ENCODE results near the gene PLXNA4. TPM values are rescaled to one million over a fixed set of nuclear protein-coding genes. Genes with fewer than 3 reads are reported as not detected.

PLXNA4 gene
- total RNA-seq, 1 experiment from 2014 or later = 0.02 TPM

GRCh38 chr7:132112657-132113056 lies 463.6 kb downstream of the PLXNA4 start:
- no peak for DNase-seq (ENCODE audit: extremely low read depth, low read depth)

- no peak for DNase-seq (ENCODE audit: extremely low read depth, low read depth)
Observed at GRCh38 chr7:132112106-132112505, 464.2 kb downstream of the PLXNA4 start.

GRCh38 chr7:132110692-132111091 lies 465.6 kb downstream of the PLXNA4 start:
- DNase-seq (ENCODE audit: extremely low read depth, low read depth) = no peak

- DNase-seq (ENCODE audit: extremely low read depth, low read depth) = no peak
Observed at GRCh38 chr7:132109769-132110168, 466.5 kb downstream of the PLXNA4 start.

GRCh38 chr7:132108563-132108962 lies 467.7 kb downstream of the PLXNA4 start:
- DNase-seq (ENCODE audit: extremely low read depth, low read depth) = no peak

GRCh38 chr7:132106491-132106890 lies 469.8 kb downstream of the PLXNA4 start:
- no peak for DNase-seq (ENCODE audit: extremely low read depth, low read depth)

GRCh38 chr7:132105096-132105495 lies 471.2 kb downstream of the PLXNA4 start:
- no peak for DNase-seq (ENCODE audit: extremely low read depth, low read depth)

GRCh38 chr7:132103718-132104117 lies 472.6 kb downstream of the PLXNA4 start:
- DNase-seq (ENCODE audit: extremely low read depth, low read depth) = no peak

GRCh38 chr7:132102942-132103341 lies 473.3 kb downstream of the PLXNA4 start:
- DNase-seq (ENCODE audit: extremely low read depth, low read depth) = no peak

GRCh38 chr7:132102391-132102790 lies 473.9 kb downstream of the PLXNA4 start:
- no peak for DNase-seq (ENCODE audit: extremely low read depth, low read depth)

GRCh38 chr7:132100981-132101380 lies 475.3 kb downstream of the PLXNA4 start:
- no peak for DNase-seq (ENCODE audit: extremely low read depth, low read depth)

- no peak for DNase-seq (ENCODE audit: extremely low read depth, low read depth)
Observed at GRCh38 chr7:132100483-132100882, 475.8 kb downstream of the PLXNA4 start.

- DNase-seq (ENCODE audit: extremely low read depth, low read depth) = no peak
Observed at GRCh38 chr7:132099163-132099562, 477.1 kb downstream of the PLXNA4 start.

GRCh38 chr7:132098327-132098726 lies 477.9 kb downstream of the PLXNA4 start:
- no peak for DNase-seq (ENCODE audit: extremely low read depth, low read depth)

- no peak for DNase-seq (ENCODE audit: extremely low read depth, low read depth)
Observed at GRCh38 chr7:132097550-132098134, 478.6 kb downstream of the PLXNA4 start.

GRCh38 chr7:132095111-132095765 lies 481.0 kb downstream of the PLXNA4 start:
- DNase-seq (ENCODE audit: extremely low read depth, low read depth) = no peak

- DNase-seq (ENCODE audit: extremely low read depth, low read depth) = no peak
Observed at GRCh38 chr7:132092106-132092505, 484.2 kb downstream of the PLXNA4 start.

- DNase-seq (ENCODE audit: extremely low read depth, low read depth) = no peak
Observed at GRCh38 chr7:132091706-132092105, 484.6 kb downstream of the PLXNA4 start.

GRCh38 chr7:132090444-132090843 lies 485.8 kb downstream of the PLXNA4 start:
- no peak for DNase-seq (ENCODE audit: extremely low read depth, low read depth)

- DNase-seq (ENCODE audit: extremely low read depth, low read depth) = no peak
Observed at GRCh38 chr7:132089356-132089755, 486.9 kb downstream of the PLXNA4 start.

GRCh38 chr7:132087421-132087820 lies 488.8 kb downstream of the PLXNA4 start:
- no peak for DNase-seq (ENCODE audit: extremely low read depth, low read depth)

GRCh38 chr7:132084776-132085388 lies 491.4 kb downstream of the PLXNA4 start:
- no peak for DNase-seq (ENCODE audit: extremely low read depth, low read depth)
